ENCODE data around the gene ATP5F1E.

The ATP5F1E gene

DNA sequence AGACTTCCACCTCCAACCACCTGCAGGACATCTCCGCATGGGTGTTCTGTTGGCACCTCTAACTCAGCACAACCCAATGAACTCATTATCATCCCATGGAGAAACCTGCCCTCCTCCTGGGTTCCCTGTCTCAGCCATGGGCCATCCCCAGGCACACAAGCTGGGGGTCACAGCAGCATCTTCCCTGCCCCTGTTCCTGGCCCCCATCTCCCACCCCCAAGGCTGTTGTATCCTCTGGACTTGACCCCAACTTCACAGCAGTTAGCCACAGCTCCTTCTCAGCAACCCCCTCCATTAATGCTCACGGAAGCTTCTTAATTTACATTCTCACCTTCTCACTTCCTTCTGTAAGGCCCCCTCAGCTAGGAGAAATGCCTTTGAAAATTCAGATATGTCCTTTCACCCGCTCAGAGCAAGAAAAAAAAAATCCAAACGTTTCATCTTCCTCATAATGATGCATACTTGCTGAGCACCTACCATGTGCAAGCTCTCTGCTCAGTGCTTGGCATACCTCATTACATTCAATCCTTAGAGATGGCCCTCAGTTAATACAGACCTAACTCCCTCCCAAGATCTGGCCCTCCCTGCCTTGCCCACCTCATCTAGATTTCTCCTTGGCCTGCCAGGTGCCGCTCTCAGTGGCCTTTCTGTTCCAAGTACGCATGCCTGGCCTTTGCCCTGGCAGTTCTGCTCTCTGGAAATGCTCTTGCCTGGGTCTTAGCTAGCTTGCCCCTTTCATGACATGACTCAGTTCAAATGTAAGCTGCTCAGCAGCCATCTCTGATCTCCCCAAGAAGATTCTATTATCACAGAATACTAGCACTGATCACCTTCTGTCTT lies 53.6 kb downstream of the ATP5F1E start:
- H3K4me3 ChIP-seq (ENCODE audit: low read length) = no peak overlapping the region
- TF ChIP-seq ZNF274 (IDR thresholded peaks at IDR 0.05; ENCODE audit: low read depth, low read length) = no peak

DNA sequence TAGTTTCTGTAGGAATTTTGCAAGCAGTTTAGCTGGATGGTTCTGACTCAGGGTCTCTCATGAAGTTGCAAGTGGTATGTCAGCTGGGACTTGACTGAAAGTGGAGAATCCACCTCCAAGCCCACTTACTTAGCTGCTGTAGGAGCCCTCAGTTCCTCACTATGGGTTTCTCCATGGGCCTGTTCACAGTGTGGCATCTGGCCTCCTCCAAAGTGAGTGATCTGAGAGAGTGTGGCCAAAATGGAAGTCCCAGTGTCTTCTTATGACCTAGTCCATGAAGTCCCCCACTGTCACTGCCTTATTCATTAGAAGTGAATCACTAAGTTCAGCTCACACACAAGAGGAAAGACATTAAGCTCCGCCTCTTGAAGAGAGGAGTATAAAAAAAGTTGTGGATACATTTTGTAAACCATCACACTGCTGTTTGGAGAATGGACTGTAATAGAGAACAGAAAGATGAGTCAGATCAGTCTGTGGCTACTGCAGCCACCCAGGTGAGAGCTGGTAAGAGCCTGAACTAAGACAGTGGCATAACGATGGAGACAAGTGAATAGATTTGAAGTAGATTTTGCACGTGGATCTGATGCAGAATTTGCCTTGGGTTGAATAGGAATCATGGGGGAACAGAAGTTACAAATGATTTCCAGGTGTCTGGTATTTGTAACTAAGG lies 55.9 kb downstream of the ATP5F1E start:
- no peak for TF ChIP-seq ZNF274 (IDR thresholded peaks at IDR 0.05; ENCODE audit: low read depth, low read length)
- H3K4me3 ChIP-seq (ENCODE audit: low read length) = no peak overlapping the region

All from GM08714 (cell line).